K562 (cell line): Measurements from ENCODE around the gene DYNC2LI1. TPM values are rescaled to one million over a fixed set of nuclear protein-coding genes. Genes with fewer than 3 reads are reported as not detected.
A peak's percentile ranks its signal among the peaks of the same experiment; 100 is the strongest.

Source experiments
- ATF7 ChIP-seq: fragments of 450-650 bp; IDR thresholded peaks from 2 replicates; pipeline ENCODE4 v1.7.1; 2014; ENCODE audit warnings: mild to moderate bottlenecking, moderate library complexity
- MAFF ChIP-seq: IDR thresholded peaks from 2 replicates; pipeline ENCODE4 v1.6.1; 2012; ENCODE audit warnings: low read length, improper control_type of control experiment
- MAFK ChIP-seq: IDR thresholded peaks from 2 replicates; pipeline ENCODE4 v1.6.1; 2011; ENCODE audit warnings: low read length, improper control_type of control experiment
- NCOA1 ChIP-seq: fragments of 450-650 bp; IDR thresholded peaks from 2 replicates; pipeline ENCODE4 v1.6.1; 2016; ENCODE audit warnings: low read depth
- NFIC ChIP-seq: fragments of 450-650 bp; IDR thresholded peaks from 2 replicates; pipeline ENCODE4 v1.6.1; 2017; ENCODE audit warnings: mild to moderate bottlenecking, inconsistent platforms
- SRSF1 ChIP-seq: fragments of 200-400 bp; formaldehyde crosslinking; IDR thresholded peaks from 2 replicates; pipeline ENCODE4 v1.6.1; 2017; ENCODE audit warnings: mild to moderate bottlenecking, low read depth, low read length, moderate library complexity
- WHSC1 ChIP-seq: IDR thresholded peaks from one replicate; pipeline ENCODE4 v1.6.1; 2012; ENCODE audit warnings: low read length, control low read depth, inconsistent platforms
- YBX1 ChIP-seq: fragments of 450-650 bp; IDR thresholded peaks from 2 replicates; pipeline ENCODE4 v1.7.1; 2016; ENCODE audit warnings: mild to moderate bottlenecking
- ZC3H8 ChIP-seq: fragments of 450-650 bp; IDR thresholded peaks from 2 replicates; pipeline ENCODE4 v1.6.1; 2017
- ZNF778 ChIP-seq: fragments of 450-650 bp; formaldehyde crosslinking; IDR thresholded peaks from 2 replicates; pipeline ENCODE4 v1.4.0; 2020; ENCODE audit warnings: mild to moderate bottlenecking, moderate library complexity
- polyA plus RNA-seq, 8 experiments: library from polyadenylated mRNA; depleted of rRNA in 4 of 8; stranded (reverse) in 5 of 8; unstranded in 3 of 8; fragments of >200 nt; fragmentation: Nextera tagmentation in 2 of 8; fragmentation: Illumina TruSeq in 1 of 8; extraction: Ambion mirVana in 2 of 8; extraction: Trizol in 1 of 8; gene quantifications; 2 replicates each; pipeline versions ENCODE4 v1.2.1 to v1.2.3, GENCODE V29; 2011 to 2014; ENCODE audit warnings: inconsistent platforms in 1 of 8, missing spikeins in 1 of 8
- total RNA-seq, 7 experiments: library from RNA; depleted of rRNA in 6 of 7; stranded (reverse); fragments of >200 nt in 6 of 7; fragmentation: Illumina TruSeq in 2 of 7; extraction: Trizol in 2 of 7; gene quantifications; 2 replicates each; pipeline versions ENCODE4 v1.2.1 to v1.2.3, GENCODE V29; 2011 to 2021; ENCODE audit warnings: low replicate concordance in 1 of 7
- TF ChIP-seq, protein P1 (sequence below), 2 experiments: IDR thresholded peaks; 2 replicates each; pipeline ENCODE4 v1.6.1; 2011; ENCODE audit warnings: borderline replicate concordance in 1 of 2, control low read depth in 1 of 2, low read depth in 1 of 2, low read length in 1 of 2, mild to moderate bottlenecking in 1 of 2, mixed read lengths in 1 of 2, moderate library complexity in 1 of 2; ENCODE audit not compliant: insufficient read depth in 1 of 2, insufficient read length in 1 of 2, poor library complexity in 1 of 2, severe bottlenecking in 1 of 2; ENCODE audit errors: extremely low read depth in 1 of 2
- TF ChIP-seq, protein P2 (sequence below): sonication (generic); formaldehyde crosslinking; IDR thresholded peaks from 2 replicates; pipeline ENCODE4 v1.8.0; 2023; ENCODE audit warnings: mild to moderate bottlenecking, missing genetic modification reagents
- TF ChIP-seq, protein P3 (sequence below): fragments of 450-650 bp; IDR thresholded peaks from 2 replicates; pipeline ENCODE4 v1.6.1; 2016
- TF ChIP-seq, protein P4 (sequence below), 2 experiments: IDR thresholded peaks in 1 of 2; conservative IDR thresholded peaks in 1 of 2; 2 replicates each; pipeline ENCODE4 v1.6.1; 2016; ENCODE audit warnings: low read depth in 2 of 2, mild to moderate bottlenecking in 1 of 2, missing compliant biosample characterization in 1 of 2, missing genetic modification characterization in 1 of 2, moderate library complexity in 1 of 2
- TF ChIP-seq, protein P5 (sequence below): fragments of 450-650 bp; IDR thresholded peaks from 2 replicates; pipeline ENCODE4 v1.6.1; 2016; ENCODE audit warnings: antibody characterized with exemption
- TF ChIP-seq, protein P6 (sequence below): fragments of 250-450 bp; sonication (Bioruptor Pico); IDR thresholded peaks from 2 replicates; pipeline ENCODE4 v1.8.0; 2021; ENCODE audit warnings: borderline replicate concordance, mild to moderate bottlenecking, moderate library complexity; ENCODE audit not compliant: poor library complexity, severe bottlenecking

The DYNC2LI1 gene
- total and polyA plus RNA-seq, 9 of the 15 experiments (the other 6 are each of a cell fraction or from before 2014, with no cell fraction given) = 12.5 to 42.2 (median 25.8) TPM

DNA sequence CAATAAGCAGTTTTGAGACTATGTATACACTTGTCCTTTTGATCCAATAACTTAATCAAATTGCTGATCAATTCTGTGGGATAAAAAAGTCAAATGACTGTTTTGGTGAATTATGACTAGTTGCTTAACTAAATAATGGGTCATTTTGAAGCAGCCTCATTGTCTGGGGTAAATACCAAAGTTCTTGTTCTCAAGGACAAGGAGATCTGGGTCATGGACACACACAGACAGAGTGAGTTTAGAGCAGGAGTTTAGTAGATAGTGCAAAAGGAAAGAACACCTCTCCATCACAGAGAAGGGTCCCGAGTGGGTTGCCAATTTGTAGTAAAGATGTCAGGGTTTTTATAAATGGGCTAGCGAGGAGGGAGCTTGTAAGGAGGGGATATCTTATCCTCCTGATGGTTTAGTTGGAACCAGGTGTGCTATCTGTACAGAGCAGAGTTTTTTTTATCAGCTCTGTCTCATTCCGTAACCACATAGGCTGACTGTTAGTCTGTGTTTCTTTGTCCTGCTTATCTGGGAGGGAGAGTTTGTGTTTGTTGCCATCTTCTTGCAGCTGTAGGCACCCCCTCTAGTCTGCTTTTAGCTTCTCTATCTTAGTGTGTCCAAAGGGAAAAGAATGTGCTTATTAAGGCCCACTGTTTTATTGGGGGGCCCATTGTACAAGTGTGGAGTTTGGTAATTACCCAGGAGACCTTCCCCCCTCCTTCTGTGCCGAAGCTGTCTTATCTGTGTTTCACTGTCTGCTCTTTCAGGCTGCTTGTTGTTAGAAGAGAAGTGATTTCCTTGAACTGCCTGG lies 48.9 kb upstream of the DYNC2LI1 start (continued):
- TF ChIP-seq, protein P1, sequence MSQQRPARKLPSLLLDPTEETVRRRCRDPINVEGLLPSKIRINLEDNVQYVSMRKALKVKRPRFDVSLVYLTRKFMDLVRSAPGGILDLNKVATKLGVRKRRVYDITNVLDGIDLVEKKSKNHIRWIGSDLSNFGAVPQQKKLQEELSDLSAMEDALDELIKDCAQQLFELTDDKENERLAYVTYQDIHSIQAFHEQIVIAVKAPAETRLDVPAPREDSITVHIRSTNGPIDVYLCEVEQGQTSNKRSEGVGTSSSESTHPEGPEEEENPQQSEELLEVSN (IDR thresholded peaks at IDR 0.05; ENCODE audit: borderline replicate concordance in 1 of 2, extremely low read depth in 1 of 2, insufficient read depth in 1 of 2, insufficient read length in 1 of 2, low read depth in 1 of 2, low read length in 1 of 2, poor library complexity in 1 of 2, severe bottlenecking in 1 of 2) = no peak
- TF ChIP-seq, protein P2, sequence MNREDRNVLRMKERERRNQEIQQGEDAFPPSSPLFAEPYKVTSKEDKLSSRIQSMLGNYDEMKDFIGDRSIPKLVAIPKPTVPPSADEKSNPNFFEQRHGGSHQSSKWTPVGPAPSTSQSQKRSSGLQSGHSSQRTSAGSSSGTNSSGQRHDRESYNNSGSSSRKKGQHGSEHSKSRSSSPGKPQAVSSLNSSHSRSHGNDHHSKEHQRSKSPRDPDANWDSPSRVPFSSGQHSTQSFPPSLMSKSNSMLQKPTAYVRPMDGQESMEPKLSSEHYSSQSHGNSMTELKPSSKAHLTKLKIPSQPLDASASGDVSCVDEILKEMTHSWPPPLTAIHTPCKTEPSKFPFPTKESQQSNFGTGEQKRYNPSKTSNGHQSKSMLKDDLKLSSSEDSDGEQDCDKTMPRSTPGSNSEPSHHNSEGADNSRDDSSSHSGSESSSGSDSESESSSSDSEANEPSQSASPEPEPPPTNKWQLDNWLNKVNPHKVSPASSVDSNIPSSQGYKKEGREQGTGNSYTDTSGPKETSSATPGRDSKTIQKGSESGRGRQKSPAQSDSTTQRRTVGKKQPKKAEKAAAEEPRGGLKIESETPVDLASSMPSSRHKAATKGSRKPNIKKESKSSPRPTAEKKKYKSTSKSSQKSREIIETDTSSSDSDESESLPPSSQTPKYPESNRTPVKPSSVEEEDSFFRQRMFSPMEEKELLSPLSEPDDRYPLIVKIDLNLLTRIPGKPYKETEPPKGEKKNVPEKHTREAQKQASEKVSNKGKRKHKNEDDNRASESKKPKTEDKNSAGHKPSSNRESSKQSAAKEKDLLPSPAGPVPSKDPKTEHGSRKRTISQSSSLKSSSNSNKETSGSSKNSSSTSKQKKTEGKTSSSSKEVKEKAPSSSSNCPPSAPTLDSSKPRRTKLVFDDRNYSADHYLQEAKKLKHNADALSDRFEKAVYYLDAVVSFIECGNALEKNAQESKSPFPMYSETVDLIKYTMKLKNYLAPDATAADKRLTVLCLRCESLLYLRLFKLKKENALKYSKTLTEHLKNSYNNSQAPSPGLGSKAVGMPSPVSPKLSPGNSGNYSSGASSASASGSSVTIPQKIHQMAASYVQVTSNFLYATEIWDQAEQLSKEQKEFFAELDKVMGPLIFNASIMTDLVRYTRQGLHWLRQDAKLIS (CRISPR knock-in tag) = no peak
- TF ChIP-seq MAFK (no peak), YBX1 (no peak), SRSF1 (no peak), NCOA1 (peak; percentile 88; the same call in 1 of the 2 replicates), NFIC (peak; percentile 96), ATF7 (peak; percentile 77), MAFF (no peak), ZNF778 (CRISPR knock-in tag) (no peak), WHSC1 (no peak), ZC3H8 (no peak)
- TF ChIP-seq, protein P3, sequence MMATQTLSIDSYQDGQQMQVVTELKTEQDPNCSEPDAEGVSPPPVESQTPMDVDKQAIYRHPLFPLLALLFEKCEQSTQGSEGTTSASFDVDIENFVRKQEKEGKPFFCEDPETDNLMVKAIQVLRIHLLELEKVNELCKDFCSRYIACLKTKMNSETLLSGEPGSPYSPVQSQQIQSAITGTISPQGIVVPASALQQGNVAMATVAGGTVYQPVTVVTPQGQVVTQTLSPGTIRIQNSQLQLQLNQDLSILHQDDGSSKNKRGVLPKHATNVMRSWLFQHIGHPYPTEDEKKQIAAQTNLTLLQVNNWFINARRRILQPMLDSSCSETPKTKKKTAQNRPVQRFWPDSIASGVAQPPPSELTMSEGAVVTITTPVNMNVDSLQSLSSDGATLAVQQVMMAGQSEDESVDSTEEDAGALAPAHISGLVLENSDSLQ = peak; percentile 64
- TF ChIP-seq, protein P4, sequence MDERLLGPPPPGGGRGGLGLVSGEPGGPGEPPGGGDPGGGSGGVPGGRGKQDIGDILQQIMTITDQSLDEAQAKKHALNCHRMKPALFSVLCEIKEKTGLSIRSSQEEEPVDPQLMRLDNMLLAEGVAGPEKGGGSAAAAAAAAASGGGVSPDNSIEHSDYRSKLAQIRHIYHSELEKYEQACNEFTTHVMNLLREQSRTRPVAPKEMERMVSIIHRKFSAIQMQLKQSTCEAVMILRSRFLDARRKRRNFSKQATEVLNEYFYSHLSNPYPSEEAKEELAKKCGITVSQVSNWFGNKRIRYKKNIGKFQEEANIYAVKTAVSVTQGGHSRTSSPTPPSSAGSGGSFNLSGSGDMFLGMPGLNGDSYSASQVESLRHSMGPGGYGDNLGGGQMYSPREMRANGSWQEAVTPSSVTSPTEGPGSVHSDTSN (CRISPR knock-in tag; IDR thresholded peaks at IDR 0.05; ENCODE audit: low read depth) = no peak
- TF ChIP-seq, protein P4 (tag; conservative IDR thresholded peaks at IDR 0.05; ENCODE audit: low read depth) = peak; percentile 44
- TF ChIP-seq, protein P5, sequence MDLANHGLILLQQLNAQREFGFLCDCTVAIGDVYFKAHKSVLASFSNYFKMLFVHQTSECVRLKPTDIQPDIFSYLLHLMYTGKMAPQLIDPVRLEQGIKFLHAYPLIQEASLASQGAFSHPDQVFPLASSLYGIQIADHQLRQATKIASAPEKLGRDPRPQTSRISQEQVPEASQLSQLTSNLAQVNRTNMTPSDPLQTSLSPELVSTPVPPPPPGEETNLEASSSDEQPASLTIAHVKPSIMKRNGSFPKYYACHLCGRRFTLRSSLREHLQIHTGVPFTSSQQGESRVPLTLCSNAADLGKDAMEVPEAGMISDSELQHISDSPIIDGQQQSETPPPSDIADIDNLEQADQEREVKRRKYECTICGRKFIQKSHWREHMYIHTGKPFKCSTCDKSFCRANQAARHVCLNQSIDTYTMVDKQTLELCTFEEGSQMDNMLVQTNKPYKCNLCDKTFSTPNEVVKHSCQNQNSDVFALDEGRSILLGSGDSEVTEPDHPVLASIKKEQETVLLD = peak; percentile 84
- TF ChIP-seq, protein P6, sequence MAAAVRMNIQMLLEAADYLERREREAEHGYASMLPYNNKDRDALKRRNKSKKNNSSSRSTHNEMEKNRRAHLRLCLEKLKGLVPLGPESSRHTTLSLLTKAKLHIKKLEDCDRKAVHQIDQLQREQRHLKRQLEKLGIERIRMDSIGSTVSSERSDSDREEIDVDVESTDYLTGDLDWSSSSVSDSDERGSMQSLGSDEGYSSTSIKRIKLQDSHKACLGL (CRISPR knock-in tag) = no peak
